Stimulated activated CD4-positive, alpha-beta T cell treated with anti-CD3 and anti-CD28 coated beads, Interleukin-4, amount 100 ng/mL, for 4 hours (primary cell): Measurements from ENCODE around the gene COL6A2.
"Not testable (repeated sequence)": the region's sequence is repeated elsewhere in the genome, so short reads cannot be mapped to it uniquely, and the experiment has no call there.

Source experiments
- DNase-seq, 2 experiments: peaks; one replicate each; pipeline ENCODE4 v3.0.0-alpha.2; 2020

COL6A2 gene

DNA sequence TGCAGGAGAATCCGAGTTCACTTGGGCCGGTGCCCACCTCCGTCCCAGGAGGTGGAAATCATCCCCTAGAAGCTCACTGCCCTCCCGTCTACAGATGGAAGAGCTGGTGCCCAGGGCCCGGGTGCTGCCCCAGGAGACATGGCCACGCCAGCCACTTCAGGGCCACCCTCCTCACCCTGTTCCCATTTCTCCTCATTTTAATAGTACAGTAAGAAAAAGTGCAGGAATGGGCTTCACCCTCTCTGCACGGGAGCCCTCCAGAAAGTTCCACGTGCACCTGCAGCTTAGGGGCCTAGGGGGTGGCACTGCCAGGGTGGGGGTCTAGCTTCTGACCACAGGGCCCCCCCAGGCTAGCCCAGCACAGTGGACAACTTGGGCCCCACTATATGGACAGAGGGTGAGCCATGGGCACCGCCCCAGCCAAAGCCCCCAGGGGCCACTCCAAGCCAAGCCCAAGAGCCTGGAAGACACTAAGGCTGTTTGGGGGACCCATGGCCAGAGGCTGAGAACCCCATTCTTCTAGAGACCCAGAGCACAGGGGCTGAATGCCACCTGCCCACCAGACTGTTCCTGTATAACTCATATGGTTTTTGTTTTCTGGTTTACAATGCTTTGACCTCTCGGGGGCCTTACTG, 60.9 kb downstream of the COL6A2 start:
- no peak for DNase-seq

- DNase-seq = no peak
Measured at GRCh38 chr21:46159390-46159789, 61.5 kb downstream of the COL6A2 start.

DNA sequence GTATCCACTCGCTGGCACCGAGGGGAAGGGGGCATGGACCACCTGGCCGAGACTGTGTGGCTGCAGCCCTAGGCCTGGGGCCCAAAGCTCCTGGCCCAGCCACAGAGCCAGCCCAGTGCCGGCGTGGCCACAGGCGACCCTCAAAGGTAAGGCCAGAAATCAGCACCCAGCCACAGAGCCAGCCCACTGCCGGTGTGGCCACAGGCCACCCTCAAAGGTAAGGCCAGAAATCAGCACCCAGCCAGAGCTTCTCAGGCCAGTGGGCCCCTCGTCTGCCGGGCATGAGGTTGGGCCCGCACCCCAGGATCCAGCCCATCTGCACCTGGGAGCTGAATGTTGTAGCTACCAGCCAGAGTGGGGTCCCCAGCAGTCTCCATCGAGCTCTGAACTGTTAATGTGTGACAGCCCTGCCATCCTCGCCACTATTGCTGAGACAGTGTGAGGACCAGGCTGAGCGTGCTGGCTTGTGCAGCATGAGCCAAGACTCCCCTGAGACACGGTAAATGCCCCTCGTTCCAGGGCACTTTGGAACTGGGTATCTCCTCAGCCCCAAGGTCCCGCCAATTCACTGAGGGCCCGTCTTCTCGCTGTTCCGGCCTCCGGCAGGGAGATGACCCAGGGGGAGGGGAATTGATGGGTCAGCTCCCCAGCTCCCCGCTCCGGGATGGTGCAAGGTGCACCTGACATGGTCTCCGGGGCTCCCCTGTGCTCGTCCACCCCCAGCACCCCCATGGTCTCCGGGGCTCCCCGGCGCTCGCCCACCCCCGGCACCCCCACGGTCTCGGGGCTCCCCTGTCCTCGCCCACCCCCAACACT, 62.1 kb downstream of the COL6A2 start:
- DNase-seq = no peak

DNA sequence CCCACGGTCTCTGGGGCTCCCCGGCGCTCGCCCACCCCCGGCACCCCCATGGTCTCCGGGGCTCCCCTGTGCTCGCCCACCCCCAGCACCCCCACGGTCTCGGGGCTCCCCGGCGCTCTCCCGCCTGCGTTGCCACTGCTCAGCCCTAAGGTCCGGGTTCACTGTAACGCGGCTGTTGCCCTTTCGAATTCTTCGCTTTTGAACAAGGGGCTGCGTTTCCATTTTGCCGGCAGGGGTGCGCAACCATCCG, 62.7 kb downstream of the COL6A2 start:
- no peak for DNase-seq

GRCh38 chr21:46160907-46161632, 63.2 kb downstream of the COL6A2 start:
- no peak for DNase-seq

- no peak for DNase-seq
Measured at GRCh38 chr21:46161633-46162592, 64.0 kb downstream of the COL6A2 start.

- DNase-seq = no peak
Measured at GRCh38 chr21:46163380-46163779, 65.5 kb downstream of the COL6A2 start.

- DNase-seq = no peak
Measured at GRCh38 chr21:46165098-46165497, 67.2 kb downstream of the COL6A2 start.

DNA sequence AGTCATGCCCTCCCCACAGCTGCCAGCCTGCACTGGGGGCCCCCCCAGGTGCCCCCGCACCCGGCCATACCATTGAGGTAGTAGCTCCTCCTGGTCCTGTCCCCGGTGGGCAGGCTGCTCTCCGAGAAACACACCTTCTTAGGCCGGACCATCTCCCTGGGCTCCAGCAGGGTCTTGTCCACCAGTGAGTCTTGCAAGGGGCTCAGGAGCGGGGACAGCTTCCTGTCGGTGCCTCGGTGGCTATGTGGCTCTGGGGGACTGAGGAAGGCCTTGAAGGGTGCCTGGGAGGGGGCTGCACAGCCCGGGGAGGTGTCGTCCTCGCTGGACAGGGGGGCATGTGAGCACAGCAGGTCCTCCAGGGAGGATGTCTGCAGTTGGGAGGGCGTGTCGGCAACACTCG, 70.3 kb downstream of the COL6A2 start:
- DNase-seq = no peak

DNA sequence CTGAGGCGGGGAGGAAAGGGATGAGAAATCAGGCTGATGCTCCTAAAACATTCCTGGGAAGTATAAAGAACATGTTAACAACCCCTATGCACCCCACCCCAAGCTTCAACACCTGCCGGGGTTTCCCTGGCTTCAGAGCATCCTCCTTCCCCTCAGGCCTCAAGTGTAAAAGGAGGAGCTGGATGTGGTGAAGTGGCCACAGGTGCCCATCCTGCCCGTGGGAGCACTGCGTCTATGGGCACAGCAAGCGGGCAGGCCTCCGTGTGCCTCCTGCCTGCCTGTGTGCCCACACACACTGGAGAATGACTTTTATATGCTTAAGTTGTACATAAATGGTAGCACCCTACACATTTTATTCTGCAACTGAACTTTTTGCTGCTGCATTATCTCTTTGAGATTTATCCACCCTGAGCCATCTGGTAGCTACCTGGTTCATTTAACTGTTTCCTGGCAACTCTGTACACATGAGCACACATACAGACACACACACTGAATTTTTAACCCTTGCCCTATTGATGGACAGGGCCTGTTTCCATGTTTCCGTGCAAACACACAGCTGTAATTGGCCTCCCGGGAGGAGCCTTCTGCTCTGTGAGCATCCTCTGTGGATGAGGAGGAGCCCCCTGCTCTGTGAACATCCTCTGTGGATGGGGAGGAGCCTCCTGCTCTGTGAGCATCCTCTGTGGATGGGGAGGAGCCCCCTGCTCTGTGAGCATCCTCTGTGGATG, 70.9 kb downstream of the COL6A2 start:
- no peak for DNase-seq

DNA sequence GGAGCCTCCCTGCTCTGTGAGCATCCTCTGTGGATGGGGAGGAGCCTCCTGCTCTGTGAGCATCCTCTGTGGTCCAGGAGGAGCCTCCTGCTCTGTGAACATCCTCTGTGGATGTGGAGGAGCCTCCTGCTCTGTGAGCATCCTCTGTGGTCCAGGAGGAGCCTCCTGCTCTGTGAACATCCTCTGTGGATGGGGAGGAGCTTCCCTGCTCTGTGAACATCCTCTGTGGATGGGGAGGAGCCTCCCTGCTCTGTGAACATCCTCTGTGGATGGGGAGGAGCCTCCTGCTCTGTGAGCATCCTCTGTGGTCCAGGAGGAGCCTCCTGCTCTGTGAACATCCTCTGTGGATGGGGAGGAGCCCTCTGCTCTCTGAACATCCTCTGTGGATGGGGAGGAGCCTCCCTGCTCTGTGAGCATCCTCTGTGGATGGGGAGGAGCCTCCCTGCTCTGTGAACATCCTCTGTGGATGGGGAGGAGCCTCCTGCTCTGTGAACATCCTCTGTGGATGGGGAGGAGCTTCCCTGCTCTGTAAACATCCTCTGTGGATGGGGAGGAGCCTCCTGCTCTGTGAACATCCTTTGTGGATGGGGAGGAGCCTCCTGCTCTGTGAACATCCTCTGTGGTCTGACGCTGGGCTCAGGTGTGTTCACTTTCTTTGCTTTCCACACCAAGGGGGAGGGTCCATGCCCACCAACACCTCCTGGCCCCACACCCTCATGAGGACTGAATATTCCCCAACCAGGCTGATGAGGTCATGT, 72.7 kb downstream of the COL6A2 start:
- DNase-seq = not testable (repeated sequence)

- DNase-seq = no peak
Measured at GRCh38 chr21:46171585-46171984, 73.7 kb downstream of the COL6A2 start.

DNA sequence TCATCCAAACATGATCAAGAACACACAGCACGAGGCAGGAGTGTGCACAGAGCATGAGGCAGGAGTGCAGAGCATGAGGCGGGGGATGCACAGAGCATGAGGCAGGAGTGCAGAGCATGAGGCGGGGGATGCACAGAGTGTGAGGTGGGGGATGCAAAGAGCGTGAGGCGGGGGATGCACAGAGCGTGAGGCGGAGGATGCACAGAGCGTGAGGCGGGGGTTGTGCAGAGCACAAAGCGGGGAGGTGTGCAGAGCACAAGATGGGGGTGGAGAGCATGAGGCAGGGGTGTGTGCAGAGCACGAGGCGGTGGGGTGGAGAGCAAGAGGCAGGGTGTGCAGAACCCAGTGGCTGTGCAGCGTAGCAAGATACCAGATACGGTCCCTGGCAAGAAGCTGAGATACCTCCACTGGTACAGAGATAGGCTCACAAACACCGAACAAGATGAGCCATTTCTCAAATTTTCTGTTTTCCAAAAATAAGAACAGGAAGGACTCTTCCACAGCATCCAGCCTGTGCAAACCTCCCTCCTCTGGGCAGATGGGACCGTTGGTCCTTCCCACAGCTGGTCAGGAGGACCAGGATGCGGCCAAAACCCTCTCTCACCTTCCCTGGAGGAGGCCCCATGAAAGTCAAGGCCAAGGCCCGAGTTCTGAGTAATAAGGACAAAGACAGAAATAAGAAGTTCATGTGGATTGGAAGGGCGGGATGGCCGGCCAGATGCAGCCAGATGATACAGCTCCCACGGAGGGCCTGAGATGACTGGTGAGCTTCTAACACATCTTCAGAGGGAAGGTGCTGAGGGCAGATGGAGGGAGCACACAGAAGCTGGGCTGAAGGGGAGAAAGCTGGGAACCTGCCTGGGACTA, 74.3 kb downstream of the COL6A2 start:
- no peak for DNase-seq

GRCh38 chr21:46172863-46173528, 75.1 kb downstream of the COL6A2 start:
- DNase-seq = no peak

DNA sequence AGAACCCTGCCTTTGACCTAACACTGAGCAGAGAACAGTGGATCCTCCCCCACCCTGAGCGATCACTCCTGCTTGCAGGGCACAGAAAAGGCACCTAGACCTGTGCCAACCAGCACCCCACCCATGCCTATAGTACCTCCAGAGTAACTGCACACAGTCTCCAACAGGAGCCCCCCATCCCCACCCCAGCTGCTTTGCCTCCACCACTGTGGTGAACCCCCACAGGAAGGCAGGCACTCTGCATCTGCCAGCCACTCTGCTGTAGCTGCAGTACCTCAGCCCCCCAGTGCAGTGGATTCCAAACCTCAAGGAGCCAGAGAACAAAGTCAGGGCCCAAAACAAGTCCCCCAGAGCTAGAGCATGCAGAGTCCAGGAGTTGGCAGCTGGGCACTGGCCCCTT, 75.7 kb downstream of the COL6A2 start:
- DNase-seq = no peak

DNA sequence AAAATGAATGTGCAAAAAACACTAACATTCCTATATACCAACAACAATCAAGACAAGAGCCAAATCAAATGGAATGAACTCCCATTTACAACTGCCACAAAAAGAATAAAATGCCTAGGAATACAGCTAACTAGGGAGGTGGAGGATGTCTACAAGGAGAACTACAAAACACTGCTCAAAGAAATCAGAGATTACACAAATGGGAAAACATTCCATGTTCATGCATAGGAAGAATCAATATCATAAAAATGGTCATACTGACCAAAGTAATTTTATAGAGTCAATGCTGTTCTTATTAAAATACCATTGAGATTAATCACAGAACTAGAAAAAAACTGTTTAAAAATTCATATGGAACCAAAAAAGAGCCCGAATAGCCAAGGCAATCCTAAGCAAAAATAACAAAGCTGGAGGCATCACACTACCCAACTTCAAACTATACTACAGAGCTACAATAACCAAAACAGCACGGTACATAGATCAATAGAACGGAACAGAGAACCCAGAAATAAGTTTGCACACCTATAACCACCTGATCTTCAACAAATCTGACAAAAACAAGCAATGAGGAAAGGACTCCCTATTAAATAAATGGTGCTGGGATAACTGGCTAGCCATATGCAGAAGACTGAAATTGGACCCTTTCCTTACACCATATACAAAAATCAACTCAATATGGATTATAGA, 78.7 kb downstream of the COL6A2 start:
- DNase-seq = not testable (repeated sequence)

DNA sequence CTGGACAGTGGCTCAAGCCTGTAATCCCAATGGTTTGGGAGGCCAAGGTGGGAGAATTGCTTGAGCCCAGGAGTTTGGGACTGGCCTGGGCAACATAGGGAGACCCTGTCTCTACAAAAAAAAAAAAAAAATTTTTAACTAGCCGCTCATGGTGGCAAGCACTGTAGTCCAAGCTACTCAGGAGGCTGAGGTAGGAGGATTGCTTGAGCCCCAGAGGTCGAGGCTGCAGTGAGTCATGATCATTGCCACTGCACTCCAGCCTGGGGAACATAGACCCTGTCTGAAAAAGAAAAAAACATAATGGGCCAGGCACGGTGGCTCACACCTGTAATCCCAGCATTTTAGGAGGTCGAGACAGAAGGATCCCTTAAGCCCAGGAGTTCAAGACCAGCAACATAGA, 81.0 kb downstream of the COL6A2 start:
- no peak for DNase-seq
